ENCODE data around the gene RIPOR3. TPM values are rescaled to one million over a fixed set of nuclear protein-coding genes. Genes with fewer than 3 reads are reported as not detected.

RIPOR3 gene
- polyA plus RNA-seq, 1 experiment: 11.5 TPM

DNA sequence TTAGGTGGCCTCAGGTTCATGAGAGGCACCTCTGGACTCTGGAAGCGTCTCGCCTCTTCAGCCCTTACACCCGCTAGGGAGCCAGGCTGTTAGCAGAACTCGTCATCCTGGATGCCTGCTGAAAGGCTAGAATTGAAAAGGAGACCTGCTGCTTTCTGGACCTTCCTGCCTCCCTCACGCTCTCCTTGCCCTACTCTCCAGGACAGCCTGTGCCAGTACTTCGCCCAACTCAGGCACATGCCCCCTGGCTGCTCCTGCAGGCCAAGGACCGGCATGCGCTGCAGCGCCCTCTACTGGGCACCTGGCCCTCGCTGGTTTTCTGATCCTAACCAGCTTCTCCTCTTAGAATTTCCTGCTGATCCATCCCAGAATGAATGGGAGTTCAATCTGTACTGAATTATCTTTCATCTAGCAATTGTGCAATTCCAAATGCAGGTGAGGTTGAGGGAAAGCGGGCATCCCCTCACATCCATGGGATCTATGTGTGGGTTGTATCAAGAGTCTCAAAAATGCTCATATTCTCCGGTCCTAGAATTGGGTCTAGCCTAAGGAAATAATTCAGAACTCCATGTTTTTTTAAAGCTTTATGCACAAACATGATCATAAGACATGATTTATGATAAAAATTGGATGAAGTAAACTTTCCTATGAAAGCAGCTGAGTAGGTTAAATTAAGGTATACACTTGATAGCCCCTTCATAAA is 103.2 kb downstream of the RIPOR3 start:
- TF ChIP-seq CTCF (IDR thresholded peaks at IDR 0.05; ENCODE audit: low read depth, low read length): peak; percentile 97
- Histone ChIP-seq H3K4me3 (ENCODE audit: low read depth, low read length) (no peak overlapping the region), H3K27me3 (ENCODE audit: control insufficient read depth, insufficient read depth, low read length) (no peaks in the 10 kb centered on the region), H3K9me3 (ENCODE audit: control insufficient read depth, insufficient read depth, low read length) (no peaks in the 10 kb centered on the region; the same call in 1 of the 2 replicates), H3K27ac (ENCODE audit: low read depth, low read length) (no peak overlapping the region)
- POLR2A ChIA-PET: no interaction called here
- no peak for DNase-seq (ENCODE audit: low read depth, low spot score)
- CTCF ChIA-PET: interaction anchor here (0.6 to 3.3 kb wide), 23 partner anchors 9 to 402 kb away, joined by 3 to 11 read pairs (median 5); no protein-coding TSS in a partner anchor

DNA sequence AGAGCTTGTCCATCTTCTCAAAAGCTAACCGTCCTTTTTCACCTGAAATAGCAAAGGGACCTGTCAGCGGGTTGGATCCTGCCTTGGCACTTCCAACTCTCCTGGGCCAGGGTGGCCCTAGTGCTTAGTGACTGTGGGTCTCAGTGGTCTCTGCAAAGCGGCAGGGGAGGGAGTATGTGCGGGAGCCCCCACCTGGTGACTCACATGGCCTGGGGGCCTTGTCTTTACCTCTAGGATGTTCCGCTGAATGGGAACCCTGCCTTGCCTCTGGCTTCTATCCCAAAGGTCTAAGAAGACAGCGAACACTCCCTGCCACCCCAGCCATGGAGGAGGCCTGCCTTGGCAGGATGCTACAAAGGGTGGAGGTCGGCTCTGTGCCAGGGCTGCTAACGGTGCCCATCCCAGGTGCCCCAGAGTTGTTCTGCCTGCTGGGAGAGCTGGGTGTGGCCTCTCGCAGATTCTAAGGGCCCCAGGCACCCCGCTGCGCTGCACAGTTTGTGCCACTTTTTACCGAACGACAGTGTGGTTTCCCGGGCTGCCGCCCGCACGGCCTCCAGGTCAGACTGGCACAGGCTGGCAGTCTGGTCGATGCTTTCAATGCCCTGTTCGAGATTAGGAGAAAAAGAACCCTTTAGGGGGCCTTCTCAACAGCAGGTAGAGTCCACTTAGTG is 103.9 kb downstream of the RIPOR3 start:
- no peak overlapping the region for H3K27ac ChIP-seq (ENCODE audit: low read depth, low read length)
- no peak overlapping the region for H3K4me3 ChIP-seq (ENCODE audit: low read depth, low read length)
- DNase-seq (ENCODE audit: low read depth, low spot score): no peak
- H3K9me3 ChIP-seq (ENCODE audit: control insufficient read depth, insufficient read depth, low read length): no peaks in the 10 kb centered on the region; the same call in 1 of the 2 replicates
- no peaks in the 10 kb centered on the region for H3K27me3 ChIP-seq (ENCODE audit: control insufficient read depth, insufficient read depth, low read length)
- POLR2A ChIA-PET: interaction anchor here (0.6 to 0.7 kb wide), 2 partner anchors 26 to 404 kb away, joined by 3 to 4 read pairs; no protein-coding TSS in a partner anchor
- CTCF ChIA-PET: interaction anchor here (1.2 to 3.3 kb wide), 10 partner anchors 8 to 402 kb away, joined by 3 to 10 read pairs (median 6); no protein-coding TSS in a partner anchor
- TF ChIP-seq CTCF (IDR thresholded peaks at IDR 0.05; ENCODE audit: low read depth, low read length): no peak

DNA sequence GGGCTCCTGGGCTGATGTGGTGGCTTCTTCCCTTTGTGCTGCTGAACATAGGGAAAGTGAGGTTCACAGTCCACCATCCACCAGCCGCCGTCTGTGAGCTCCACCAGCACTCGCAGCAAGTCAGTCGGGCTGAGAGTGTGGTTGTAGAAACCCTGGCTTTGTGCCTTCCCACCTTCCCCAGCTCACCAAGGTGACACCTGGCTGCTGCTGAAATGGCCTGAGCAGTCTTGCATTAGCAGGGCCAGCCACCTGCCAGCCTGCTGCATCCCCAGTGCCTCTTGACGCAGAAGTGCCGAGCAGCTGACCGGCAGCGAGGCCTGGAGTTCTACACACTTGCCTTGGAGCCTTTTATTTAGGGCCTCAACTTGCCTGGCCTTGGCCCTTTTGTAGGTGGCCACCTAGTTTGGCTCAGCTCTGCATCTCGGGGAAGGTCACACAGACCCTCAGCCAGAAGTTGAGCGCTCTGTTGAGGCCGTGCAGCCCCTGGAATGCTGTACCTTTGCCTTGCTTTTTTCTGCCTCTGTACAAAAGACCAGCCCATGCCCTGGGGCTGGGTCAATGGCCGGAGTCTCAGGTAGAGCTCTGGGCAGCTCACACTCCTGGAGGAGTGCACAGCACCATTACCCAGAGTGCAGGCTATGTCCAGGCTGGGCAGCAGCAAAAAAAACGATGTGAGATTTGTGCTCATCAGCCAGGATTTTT is 104.7 kb downstream of the RIPOR3 start:
- POLR2A ChIA-PET: interaction anchor here (0.6 to 0.7 kb wide), 2 partner anchors 26 to 404 kb away, joined by 3 to 4 read pairs; no protein-coding TSS in a partner anchor
- H3K27ac ChIP-seq (ENCODE audit: low read depth, low read length): no peak overlapping the region
- DNase-seq (ENCODE audit: low read depth, low spot score): no peak
- H3K4me3 ChIP-seq (ENCODE audit: low read depth, low read length): no peak overlapping the region
- no peak for TF ChIP-seq CTCF (IDR thresholded peaks at IDR 0.05; ENCODE audit: low read depth, low read length)
- H3K27me3 ChIP-seq (ENCODE audit: control insufficient read depth, insufficient read depth, low read length): no peaks in the 10 kb centered on the region
- CTCF ChIA-PET: interaction anchor here (1.3 kb wide), 2 partner anchors 163 to 202 kb away, joined by 4 to 7 read pairs; no protein-coding TSS in a partner anchor
- no peaks in the 10 kb centered on the region; the same call in 1 of the 2 replicates for H3K9me3 ChIP-seq (ENCODE audit: control insufficient read depth, insufficient read depth, low read length)

DNA sequence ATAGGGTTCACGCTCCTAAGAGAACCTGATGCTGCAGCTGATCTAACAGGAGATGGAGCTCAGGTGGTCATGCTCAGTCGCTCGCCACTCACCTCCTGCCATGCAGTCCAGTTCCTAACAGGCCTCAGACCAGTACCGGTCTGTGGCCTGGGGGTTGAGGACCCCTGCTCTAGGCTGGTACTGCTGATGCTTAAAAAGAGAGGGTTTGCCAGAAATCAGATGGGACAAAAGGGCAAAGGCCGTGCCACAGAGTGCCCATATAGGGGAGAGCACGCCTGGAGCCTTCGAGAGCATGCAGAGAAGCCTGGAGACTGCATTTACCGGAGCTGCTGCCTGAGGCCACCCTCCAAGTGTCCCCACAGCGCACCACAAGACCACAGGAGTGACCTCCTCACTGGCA is 105.7 kb downstream of the RIPOR3 start:
- CTCF ChIA-PET: interaction anchor here (1.1 to 2.5 kb wide), 4 partner anchors 9 to 203 kb away, joined by 3 to 10 read pairs (median 4); no protein-coding TSS in a partner anchor
- H3K9me3 ChIP-seq (ENCODE audit: control insufficient read depth, insufficient read depth, low read length): no peaks in the 10 kb centered on the region; the same call in 1 of the 2 replicates
- no peak overlapping the region for H3K4me3 ChIP-seq (ENCODE audit: low read depth, low read length)
- no peak for DNase-seq (ENCODE audit: low read depth, low spot score)
- H3K27me3 ChIP-seq (ENCODE audit: control insufficient read depth, insufficient read depth, low read length): no peaks in the 10 kb centered on the region
- H3K27ac ChIP-seq (ENCODE audit: low read depth, low read length): no peak overlapping the region
- POLR2A ChIA-PET: no interaction called here
- no peak for TF ChIP-seq CTCF (IDR thresholded peaks at IDR 0.05; ENCODE audit: low read depth, low read length)

All from AG04450 (cell line).